Testis (tissue), 3 donors: ENCODE results near the gene ZMYND12. TPM values are rescaled to one million over a fixed set of nuclear protein-coding genes. Genes with fewer than 3 reads are reported as not detected.

Experiments
- DNase-seq: peaks from one replicate; pipeline ENCODE4 v3.0.0-alpha.2; 2019
- H3K27ac ChIP-seq, 2 donors: fragments of 200-600 bp; sonication (generic); one replicate each; pipeline ENCODE4 v1.5.1; 2019
- H3K27me3 ChIP-seq: fragments of 200-600 bp; sonication (generic); one replicate; pipeline ENCODE4 v1.5.1; 2019
- H3K36me3 ChIP-seq: fragments of 200-600 bp; sonication (generic); one replicate; pipeline ENCODE4 v1.5.1; 2017; ENCODE audit warnings: low read depth; ENCODE audit errors: missing control alignments
- H3K4me1 ChIP-seq: fragments of 200-600 bp; sonication (generic); one replicate; pipeline ENCODE4 v1.5.1; 2019
- H3K4me3 ChIP-seq, 2 donors: fragments of 200-600 bp; sonication (generic); one replicate each; pipeline ENCODE4 v1.5.1; 2017 to 2019
- H3K9me3 ChIP-seq: fragments of 200-600 bp; sonication (generic); one replicate; pipeline ENCODE4 v1.5.1; 2017
- CTCF ChIP-seq, 3 experiments: fragments of 450-650 bp in 2 of 3; fragments of 200-600 bp in 1 of 3; sonication (generic) in 1 of 3; IDR thresholded peaks; one replicate each; pipeline ENCODE4 v1.5.1; 2016 to 2019; ENCODE audit warnings: antibody characterized with exemption in 3 of 3, mild to moderate bottlenecking in 2 of 3, moderate library complexity in 1 of 3
- POLR2A ChIP-seq: fragments of 450-650 bp; IDR thresholded peaks from one replicate; pipeline ENCODE4 v1.6.1; 2017; ENCODE audit warnings: antibody characterized with exemption, mild to moderate bottlenecking, moderate library complexity
- WGBS, 2 donors: methylation state at CpG; one replicate each; pipeline ENCODE4 v1.1.5; 2018; 5-methylcytosine and 5-hydroxymethylcytosine counted together
- intact Hi-C: fragments of 100-400 bp; cut with DNase I; formaldehyde crosslinking; loops from one replicate; pipeline ENCODE4 v1.15.1; 2023; ENCODE audit warnings: low total_unique reads
- polyA plus RNA-seq: library from polyadenylated mRNA; stranded (reverse); fragments of 350-450 nt; fragmentation: Illumina TruSeq; extraction: RNeasy Lipid Tissue Mini Kit (QIAGEN cat#74804); gene quantifications from one replicate; pipeline ENCODE4 v1.2.3, GENCODE V29; 2014; ENCODE audit warnings: low read depth, low replicate concordance; ENCODE audit not compliant: insufficient read depth
- small RNA-seq, 2 donors: library from RNA; depleted of rRNA; stranded (forward); fragments of <200 nt; gene quantifications; one replicate each; pipeline ENCODE3, GENCODE V24; 2016
- total RNA-seq, 2 donors: library from RNA; depleted of rRNA; stranded (reverse); fragments of >200 nt; gene quantifications; one replicate each; pipeline ENCODE4 v1.2.3, GENCODE V29; 2016

ZMYND12 gene
- total and polyA plus RNA-seq, 3 donors from 2014 or later = 31.3 to 122 (median 40.7) TPM

GRCh38 chr1:42380586-42381279 is 75.1 kb downstream of the ZMYND12 start, which contains the start of gene RIMKLA:
Gene RIMKLA, plus strand, starts transcription at chr1:42380792. Its CDS starts 143 bp downstream, at chr1:42380935.
- peak; percentile 55 for DNase-seq
- intact Hi-C loops = no loop called here
- H3K36me3 ChIP-seq = no peaks in the 10 kb centered on the region
- no peaks in the 10 kb centered on the region for H3K27me3 ChIP-seq
- H3K4me3 ChIP-seq = peak within 1 kb of the TSS; percentile 47 to 53
- 0 to 3% methylated on average over 6 to 62 of the region's 101 CpGs for WGBS, 2 donors
- H3K9me3 ChIP-seq = no peaks in the 10 kb centered on the region
- TF ChIP-seq CTCF (IDR thresholded peaks at IDR 0.05) = no peak
- TF ChIP-seq POLR2A = no peak
- H3K27ac ChIP-seq = no peak within 1 kb of the TSS
- H3K4me1 ChIP-seq = no peaks in the 10 kb centered on the region

Small RNA genes lying within 50 kb of the gene (small RNA-seq; reads per million reads assigned to genes)
- gene TMSB4XP1 = 0 reads per million in 2 donors

Other genes with a start within 250 kb of the ZMYND12 start
- 10 to 100 TPM; 64.4 to 80.1 TPM for gene FOXJ3, start 120.8 kb downstream of the ZMYND12 start, total RNA-seq
- 38.9 TPM for gene FOXJ3, start 120.8 kb downstream of the ZMYND12 start, polyA plus RNA-seq
- 1 to 10 TPM; 2.4 to 2.6 TPM for gene RIMKLA, start 75.2 kb downstream of the ZMYND12 start, total RNA-seq
- gene RIMKLA, start 75.2 kb downstream of the ZMYND12 start, polyA plus RNA-seq = 2.2 TPM
- gene PPCS, start 521 bp upstream of the ZMYND12 start, total RNA-seq = 10 to 100 TPM; 56.7 to 72.9 TPM
- gene PPCS, start 521 bp upstream of the ZMYND12 start, polyA plus RNA-seq = 44.9 TPM
- 10 to 100 TPM in 1 of 2 donors, 1 to 10 TPM in 1; 5.8 to 14.6 TPM for gene CCDC30, start 7.3 kb upstream of the ZMYND12 start, total RNA-seq
- 16.1 TPM for gene CCDC30, start 7.3 kb upstream of the ZMYND12 start, polyA plus RNA-seq
- 10 to 100 TPM; 38.7 to 40.0 TPM for gene PPIH, start 202.4 kb upstream of the ZMYND12 start, total RNA-seq
- gene PPIH, start 202.4 kb upstream of the ZMYND12 start, polyA plus RNA-seq = 39.6 TPM
- 100 to 1,000 TPM; 798 to 982 TPM for gene YBX1, start 226.4 kb upstream of the ZMYND12 start, total RNA-seq
- 2,470 TPM for gene YBX1, start 226.4 kb upstream of the ZMYND12 start, polyA plus RNA-seq